ENCODE results near the gene EMSY. TPM values are rescaled to one million over a fixed set of nuclear protein-coding genes. Genes with fewer than 3 reads are reported as not detected.

The EMSY gene
- total and polyA plus RNA-seq, 12 donors: 5.9 to 23.4 (median 16.9) TPM

GRCh38 chr11:76600124-76600655 lies 155.4 kb downstream of the EMSY start:
- no peaks in the 10 kb centered on the region for H3K36me3 ChIP-seq
- intact Hi-C loops (cut with DNase I): loop anchor here in 2 of 10 donors (5.0 kb wide), 1 partner anchor 72 kb away; the partner anchor contains the start of gene LRRC32 (in 2 of the 2)
- H3K27me3 ChIP-seq: no peaks in the 10 kb centered on the region
- ATAC-seq: no peak
- peak in 1 of 2 donors; percentile 2 for DNase-seq
- TF ChIP-seq CTCF (IDR thresholded peaks at IDR 0.05): no peak
- no peaks in the 10 kb centered on the region for H3K9me3 ChIP-seq
- WGBS, 2 donors: 95% methylated on average over 10 of the region's 10 CpGs
- no peak overlapping the region for H3K4me3 ChIP-seq
- H3K27ac ChIP-seq: peak overlapping the region in 2 of 10 donors; percentile 9 to 60
- peaks cover 17 to 53% (median 39%) of the 10 kb centered on the region in 9 donors for H3K4me1 ChIP-seq

- Histone ChIP-seq H3K27ac (peak overlapping the region in 5 of 10 donors; percentile 47 to 88 (median 81)), H3K4me3 (no peak overlapping the region), H3K4me1 (peaks cover 26 to 63% (median 49%) of the 10 kb centered on the region in 9 donors), H3K27me3 (no peaks in the 10 kb centered on the region), H3K36me3 (no peaks in the 10 kb centered on the region), H3K9me3 (no peaks in the 10 kb centered on the region)
- no peak for ATAC-seq
- intact Hi-C loops (cut with DNase I): loop anchor here in 2 of 10 donors (5.0 kb wide), 1 partner anchor 71 kb away; the partner anchor contains the start of gene LRRC32 (in 2 of the 2)
- no peak for TF ChIP-seq CTCF (IDR thresholded peaks at IDR 0.05)
- 95 to 96% methylated on average over 7 of the region's 7 CpGs for WGBS, 2 donors
- DNase-seq: peak in 1 of 2 donors; percentile 0
Measured at GRCh38 chr11:76601272-76601671, 156.5 kb downstream of the EMSY start.

- intact Hi-C loops (cut with DNase I): loop anchor here in 2 of 10 donors (5.0 kb wide), 1 partner anchor 71 kb away; the partner anchor contains the start of gene LRRC32 (in 2 of the 2)
- ATAC-seq: no peak
- peak in 1 of 2 donors; percentile 1 for DNase-seq
- Histone ChIP-seq H3K4me3 (no peak overlapping the region), H3K36me3 (no peaks in the 10 kb centered on the region), H3K4me1 (peaks cover 26 to 68% (median 50%) of the 10 kb centered on the region in 9 donors), H3K9me3 (no peaks in the 10 kb centered on the region), H3K27me3 (no peaks in the 10 kb centered on the region), H3K27ac (peak overlapping the region in 9 of 10 donors; percentile 6 to 88 (median 73))
- WGBS, 2 donors: 60 to 94% methylated on average over 3 of the region's 3 CpGs
- TF ChIP-seq CTCF (IDR thresholded peaks at IDR 0.05): no peak
Measured at GRCh38 chr11:76601724-76602123, 156.9 kb downstream of the EMSY start.

DNA sequence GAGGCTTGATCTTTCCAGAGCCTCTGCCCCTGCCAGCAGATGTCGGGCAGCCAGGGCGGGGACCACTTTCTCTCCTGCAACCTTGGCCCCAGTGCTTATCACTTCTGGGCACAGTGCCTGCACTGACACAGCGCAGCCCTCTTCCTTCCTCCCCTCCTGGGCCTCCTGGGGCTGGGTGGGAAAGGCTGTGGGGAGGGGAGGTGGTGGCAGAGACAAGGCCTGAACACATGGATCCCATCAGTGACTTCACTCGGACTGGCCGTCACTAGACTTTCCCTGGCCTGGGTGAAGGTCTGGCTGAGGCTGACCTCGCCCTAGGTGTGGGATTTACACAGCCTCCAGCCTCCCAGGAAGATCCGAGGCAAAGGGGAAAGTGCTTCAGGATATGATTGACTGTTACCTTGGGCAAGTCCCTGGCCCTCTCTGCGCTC lies 157.6 kb downstream of the EMSY start:
- H3K4me3 ChIP-seq: no peak overlapping the region
- intact Hi-C loops (cut with DNase I): loop anchor here in 2 of 10 donors (5.0 kb wide), 1 partner anchor 70 kb away; the partner anchor contains the start of gene LRRC32 (in 2 of the 2)
- DNase-seq: peak; percentile 63 to 74
- H3K4me1 ChIP-seq: peaks cover 26 to 71% (median 53%) of the 10 kb centered on the region in 9 donors
- peak; percentile 25 to 75 (median 53) for ATAC-seq
- TF ChIP-seq CTCF (IDR thresholded peaks at IDR 0.05): peak in 2 of 9 donors; percentile 15 to 20
- 23 to 30% methylated on average over 8 of the region's 8 CpGs for WGBS, 2 donors
- H3K9me3 ChIP-seq: no peaks in the 10 kb centered on the region
- peak overlapping the region in 9 of 10 donors; percentile 6 to 88 (median 73) for H3K27ac ChIP-seq
- H3K27me3 ChIP-seq: no peaks in the 10 kb centered on the region
- no peaks in the 10 kb centered on the region for H3K36me3 ChIP-seq

Other genes starting within 250 kb of the EMSY start
- gene WNT11, start 238.5 kb upstream of the EMSY start, total RNA-seq: 10 to 100 TPM in 1 of 10 donors, 1 to 10 TPM in 9; 5.1 to 12.0 (median 8.1) TPM
- 1 to 10 TPM; 5.3 to 6.7 TPM for gene WNT11, start 238.5 kb upstream of the EMSY start, polyA plus RNA-seq
- 10 to 100 TPM; 18.1 to 25.8 (median 22.4) TPM for gene THAP12, start 63.9 kb upstream of the EMSY start, total RNA-seq
- 10 to 100 TPM; 11.2 to 12.8 TPM for gene THAP12, start 63.9 kb upstream of the EMSY start, polyA plus RNA-seq
- gene GVQW3, start 63.7 kb upstream of the EMSY start, total RNA-seq: 1 to 10 TPM in 9 of 10 donors, under 1 TPM in 1; 0.93 to 2.7 (median 1.8) TPM
- under 1 TPM; 0.37 to 0.41 TPM for gene GVQW3, start 63.7 kb upstream of the EMSY start, polyA plus RNA-seq
- 10 to 100 TPM; 16.7 to 61.3 (median 31.5) TPM for gene LRRC32, start 225.7 kb downstream of the EMSY start, total RNA-seq
- 100 to 1,000 TPM in 1 of 2 donors, 10 to 100 TPM in 1; 62.4 to 215 TPM for gene LRRC32, start 225.7 kb downstream of the EMSY start, polyA plus RNA-seq

Data from heart right ventricle (tissue), 16 donors.